ENCODE results near the gene TMEM273.

TMEM273 gene

GRCh38 chr10:49116509-49117375, 71.4 kb downstream of the TMEM273 start:
- DNase-seq (ENCODE audit: low read depth in 2 of 2): no peak

- DNase-seq (ENCODE audit: low read depth in 2 of 2): no peak
Measured at GRCh38 chr10:49115796-49116508, 72.2 kb downstream of the TMEM273 start.

GRCh38 chr10:49115015-49115795, 73.0 kb downstream of the TMEM273 start, which contains the start of gene VSTM4:
Gene VSTM4, minus strand, starts transcription at chr10:49115522. Its CDS starts 37 bp downstream, at chr10:49115485.
- DNase-seq (ENCODE audit: low read depth in 2 of 2): no peak

- no peak for DNase-seq (ENCODE audit: low read depth in 2 of 2)
Measured at GRCh38 chr10:49114718-49115014, 73.5 kb downstream of the TMEM273 start.

- DNase-seq (ENCODE audit: low read depth in 2 of 2): no peak
Measured at GRCh38 chr10:49113741-49114141, 74.5 kb downstream of the TMEM273 start.

- DNase-seq (ENCODE audit: low read depth in 2 of 2): no peak
Measured at GRCh38 chr10:49112851-49113250, 75.3 kb downstream of the TMEM273 start.

GRCh38 chr10:49112098-49112497, 76.1 kb downstream of the TMEM273 start:
- DNase-seq (ENCODE audit: low read depth in 2 of 2): no peak

- DNase-seq (ENCODE audit: low read depth in 2 of 2): no peak
Measured at GRCh38 chr10:49111320-49111698, 76.9 kb downstream of the TMEM273 start.

GRCh38 chr10:49110684-49111319, 77.4 kb downstream of the TMEM273 start:
- DNase-seq (ENCODE audit: low read depth in 2 of 2): no peak

- DNase-seq (ENCODE audit: low read depth in 2 of 2): no peak
Measured at GRCh38 chr10:49109669-49110340, 78.4 kb downstream of the TMEM273 start.

- DNase-seq (ENCODE audit: low read depth in 2 of 2): no peak
Measured at GRCh38 chr10:49108656-49109055, 79.5 kb downstream of the TMEM273 start.

GRCh38 chr10:49107887-49108267, 80.3 kb downstream of the TMEM273 start:
- DNase-seq (ENCODE audit: low read depth in 2 of 2): no peak

GRCh38 chr10:49107111-49107886, 80.9 kb downstream of the TMEM273 start:
- no peak for DNase-seq (ENCODE audit: low read depth in 2 of 2)

- DNase-seq (ENCODE audit: low read depth in 2 of 2): no peak
Measured at GRCh38 chr10:49106451-49106850, 81.7 kb downstream of the TMEM273 start.

GRCh38 chr10:49105076-49105475, 83.1 kb downstream of the TMEM273 start:
- DNase-seq (ENCODE audit: low read depth in 2 of 2): no peak

All from activated CD4-positive, alpha-beta T cell treated with anti-CD3 and anti-CD28 coated beads for 24 hours (primary cell).